Heart right ventricle (tissue), 16 donors: Measurements from ENCODE around the gene MGAT1. TPM values are rescaled to one million over a fixed set of nuclear protein-coding genes. Genes with fewer than 3 reads are reported as not detected.

Experiments used
- ATAC-seq, 8 donors: fragments of 200-7000 bp; cut with Tn5 transposase; one replicate each; pipeline ENCODE4 v1.9.1; 2020; ENCODE audit warnings: mild to moderate bottlenecking in 8 of 8, moderate library complexity in 8 of 8, moderate number of reproducible peaks in 1 of 8
- DNase-seq, 2 donors: peaks; one replicate each; pipeline ENCODE4 v3.0.0-alpha.2; 2020
- H3K27ac ChIP-seq, 10 donors: fragments of 200-600 bp; sonication (generic) in 2 of 10; one replicate each; pipeline versions ENCODE4 v1.5.0 to v1.8.0; 2020 to 2022; ENCODE audit warnings: mild to moderate bottlenecking in 3 of 10
- H3K27me3 ChIP-seq, 7 donors: fragments of 200-600 bp; one replicate each; pipeline ENCODE4 v1.8.0; 2021 to 2022; ENCODE audit warnings: mild to moderate bottlenecking in 2 of 7
- H3K36me3 ChIP-seq, 9 donors: fragments of 200-600 bp; sonication (generic) in 1 of 9; one replicate each; pipeline versions ENCODE4 v1.5.0 to v1.8.0; 2020 to 2022; ENCODE audit warnings: mild to moderate bottlenecking in 2 of 9
- H3K4me1 ChIP-seq, 9 donors: fragments of 200-600 bp; sonication (generic) in 1 of 9; one replicate each; pipeline versions ENCODE4 v1.5.0 to v1.8.0; 2020 to 2022; ENCODE audit warnings: mild to moderate bottlenecking in 4 of 9
- H3K4me3 ChIP-seq, 10 donors: fragments of 200-600 bp; sonication (generic) in 2 of 10; one replicate each; pipeline versions ENCODE4 v1.5.0 to v1.8.0; 2020 to 2022; ENCODE audit warnings: mild to moderate bottlenecking in 7 of 10, moderate library complexity in 2 of 10
- H3K9me3 ChIP-seq, 11 donors: fragments of 200-600 bp in 10 of 11; sonication (generic) in 2 of 11; one replicate each; pipeline versions ENCODE4 v1.5.0 to v1.8.0; 2013 to 2022; ENCODE audit warnings: mild to moderate bottlenecking in 2 of 11, control low read depth in 1 of 11, moderate library complexity in 1 of 11
- CTCF ChIP-seq, 9 donors: fragments of 200-600 bp; sonication (generic) in 2 of 9; IDR thresholded peaks; one replicate each; pipeline versions ENCODE4 v1.5.0 to v1.8.0; 2021 to 2022; ENCODE audit warnings: antibody characterized with exemption in 9 of 9, mild to moderate bottlenecking in 5 of 9, moderate library complexity in 1 of 9
- WGBS, 2 donors: extraction: QIAGEN DNeasy Blood & Tissue Kit; methylation state at CpG; one replicate each; pipeline ENCODE4 v1.1.7; 2013; ENCODE audit warnings: inconsistent platforms in 1 of 2; 5-methylcytosine and 5-hydroxymethylcytosine counted together
- intact Hi-C, 10 donors: fragments of 100-400 bp; cut with DNase I; formaldehyde crosslinking; loops; one replicate each; pipeline versions ENCODE4 v1.11.1 to v1.14.2; 2022
- polyA plus RNA-seq, 2 donors: library from polyadenylated mRNA; stranded (reverse); fragments of 200-250 nt; gene quantifications; one replicate each; pipeline ENCODE4 v1.2.3, GENCODE V29; 2013
- total RNA-seq, 10 donors: library from RNA; stranded (reverse); fragmentation: NEBNext Ultra II Directional in 3 of 10; extraction: Animal tissue kit (Norgen Biotek cat#: 25700) in 3 of 10; gene quantifications; one replicate each; pipeline versions ENCODE4 v1.2.1 to v1.2.4, GENCODE V29; 2021 to 2023
- donor health status: Arrhythmogenic right ventricular cardiomyopathy.
- donor health status: ischemic (EF 13 %, LVEDD 7.1; RV severe dilation, severe dysfunction).
- donor health status: healthy with polysubstance abuse.
- donor health status: DM: no; HTN: yes; CAD: no.
- donor health status: DM: no; HTN: no; CAD: no.
- donor health status: ischemic (EF 25% LVEDD 6.9; RV normal size, moderate dysfunction).
- donor health status: ischemic (EF 25% LVEDD 5.7; RV mildly dilated, moderate dysfunction).
- donor health status: healthy.
- donor health status: DM: yes; HTN: yes; CAD: no.
- donor health status: Ischemic cardiomyopathy.
- donor health status: ischemic (EF 35%, LVEDD 5.7; RV mildly dilated, moderate dysfunction).
- donor health status: nonischemic (EF 11% LVEDD 7.7; RV severe dilation, severe dysfunction).
- donor health status: DM: yes; HTN: yes; CAD: no.
- donor health status: PGD.
- donor health status: ischemic (EF 29% LVEDD 5.4; RV normal size, mild dysfunction).
- donor health status: nonischemic (EF 23%, LVEDD 6.1; RV moderate dilation, normal function).

MGAT1 gene
- total and polyA plus RNA-seq, 12 donors: 50.1 to 127 (median 66.1) TPM

- Histone ChIP-seq H3K9me3 (no peaks in the 10 kb centered on the region), H3K27me3 (no peaks in the 10 kb centered on the region), H3K27ac (peak overlapping the region; percentile 97 to 100 (median 99)), H3K36me3 (peaks cover 0 to 34% (median 0%) of the 10 kb centered on the region in 9 donors), H3K4me3 (peak overlapping the region; percentile 45 to 79 (median 76)), H3K4me1 (peaks cover 19 to 85% (median 70%) of the 10 kb centered on the region in 9 donors)
- WGBS, 2 donors: 4% methylated on average over 40 of the region's 40 CpGs
- no peak for TF ChIP-seq CTCF (IDR thresholded peaks at IDR 0.05)
- intact Hi-C loops: loop anchor here in 5 of 10 donors (2.0 to 10.0 kb wide), 6 partner anchors 21 to 435 kb away; partner anchors contain the start of genes ZFP62 (in 2 of the 5), BTNL9 (in 1 of the 5) and RACK1 (in 1 of the 5)
- peak; percentile 89 to 93 for DNase-seq
- peak; percentile 91 to 96 (median 92) for ATAC-seq
These were observed 7.0 kb upstream of the MGAT1 start for GRCh38 chr5:180809403-180810209.

GRCh38 chr5:180808461-180809000, 5.9 kb upstream of the MGAT1 start:
- H3K36me3 ChIP-seq: peaks cover 0 to 38% (median 0%) of the 10 kb centered on the region in 9 donors
- H3K4me1 ChIP-seq: peaks cover 24 to 85% (median 74%) of the 10 kb centered on the region in 9 donors
- no peaks in the 10 kb centered on the region for H3K9me3 ChIP-seq
- peak overlapping the region in 7 of 10 donors; percentile 9 to 100 (median 99) for H3K27ac ChIP-seq
- H3K27me3 ChIP-seq: no peaks in the 10 kb centered on the region
- TF ChIP-seq CTCF (IDR thresholded peaks at IDR 0.05): no peak
- peak in 1 of 2 donors; percentile 4 for DNase-seq
- WGBS, 2 donors: 56 to 74% methylated on average over 5 of the region's 5 CpGs
- intact Hi-C loops: loop anchor here in 3 of 10 donors (10.0 kb wide), 1 partner anchor 376 kb away; no protein-coding TSS in a partner anchor
- peak overlapping the region in 7 of 10 donors; percentile 45 to 79 (median 76) for H3K4me3 ChIP-seq
- no peak for ATAC-seq

GRCh38 chr5:180807654-180808414, 5.2 kb upstream of the MGAT1 start:
- WGBS, 2 donors: 39 to 59% methylated on average over 6 of the region's 6 CpGs
- H3K4me1 ChIP-seq: peaks cover 25 to 87% (median 73%) of the 10 kb centered on the region in 9 donors
- ATAC-seq: no peak

More at GRCh38 chr5:180807654-180808414, 5.2 kb upstream of the MGAT1 start:
- Histone ChIP-seq H3K36me3 (peaks cover 0 to 38% (median 0%) of the 10 kb centered on the region in 9 donors), H3K9me3 (no peaks in the 10 kb centered on the region), H3K27me3 (no peaks in the 10 kb centered on the region), H3K4me3 (peak overlapping the region in 5 of 10 donors; percentile 4 to 79 (median 76)), H3K27ac (peak overlapping the region in 8 of 10 donors; percentile 2 to 100 (median 71))
- TF ChIP-seq CTCF (IDR thresholded peaks at IDR 0.05): no peak
- DNase-seq: no peak
- intact Hi-C loops: loop anchor here in 3 of 10 donors (10.0 kb wide), 1 partner anchor 377 kb away; no protein-coding TSS in a partner anchor
